Naive thymus-derived CD8-positive, alpha-beta T cell (primary cell): ENCODE data around the gene IGFL2. TPM values are rescaled to one million over a fixed set of nuclear protein-coding genes. Genes with fewer than 3 reads are reported as not detected.
"Not testable (repeated sequence)": the region's sequence is repeated elsewhere in the genome, so short reads cannot be mapped to it uniquely, and the experiment has no call there.

Source experiments
- ATAC-seq, 2 donors: fragments of 150-1000 bp; cut with Tn5 transposase in 1 of 2; sonication (Bioruptor Pico), chemical (Tn5 transposase) in 1 of 2; 1 replicate in 1 of 2; 2 replicates in 1 of 2; pipeline ENCODE4 v1.10.0; 2021; ENCODE audit warnings: mild to moderate bottlenecking in 2 of 2, moderate library complexity in 2 of 2
- POLR2A ChIA-PET: fragments of 350-600 bp; sonication (Branson Sonifier 250); formaldehyde crosslinking; loops from one replicate; lab custom pipeline; 2021; ENCODE audit warnings: antibody characterized with exemption; lab: Charles Lee
- DNase-seq, 10 donors: peaks; one replicate each; pipeline versions ENCODE4 v3.0.0 to v3.0.0-alpha.2; 2020 to 2022
- H3K27ac Mint-ChIP-seq, 10 donors: one replicate each; pipeline ENCODE4 v1.8.0; 2020 to 2022; ENCODE audit warnings: mild to moderate bottlenecking in 10 of 10, mixed read lengths in 10 of 10, moderate library complexity in 4 of 10, inconsistent platforms in 1 of 10
- H3K27me3 Mint-ChIP-seq, 5 donors: one replicate each; pipeline ENCODE4 v1.8.0; 2021 to 2022; ENCODE audit warnings: mixed read lengths in 5 of 5
- H3K36me3 Mint-ChIP-seq, 3 donors: one replicate each; pipeline ENCODE4 v1.8.0; 2020 to 2022; ENCODE audit warnings: mixed read lengths in 3 of 3, mild to moderate bottlenecking in 2 of 3, inconsistent platforms in 1 of 3
- H3K4me1 Mint-ChIP-seq, 4 donors: one replicate each; pipeline ENCODE4 v1.8.0; 2021 to 2022; ENCODE audit warnings: mixed read lengths in 4 of 4
- H3K4me3 Mint-ChIP-seq, 10 donors: one replicate each; pipeline ENCODE4 v1.8.0; 2020 to 2022; ENCODE audit warnings: mild to moderate bottlenecking in 10 of 10, mixed read lengths in 10 of 10, moderate library complexity in 6 of 10, inconsistent platforms in 1 of 10
- H3K9me3 Mint-ChIP-seq, 9 donors: one replicate each; pipeline ENCODE4 v1.8.0; 2020 to 2022; ENCODE audit warnings: mixed read lengths in 9 of 9, mild to moderate bottlenecking in 3 of 9, inconsistent platforms in 1 of 9, moderate library complexity in 1 of 9
- polyA plus RNA-seq, 3 donors: library from polyadenylated mRNA; unstranded; fragments of 300-500 nt; fragmentation: Illumina TruSeq; gene quantifications; one replicate each; pipeline ENCODE4 v1.2.3, GENCODE V29; 2021
- total RNA-seq, 8 experiments: library from RNA in 2 of 8; stranded (reverse) in 2 of 8; gene quantifications; one replicate each; pipeline ENCODE4 v1.2.3 and lab custom pipeline; 2021 to 2026

Gene IGFL2
- total RNA-seq (not detected), polyA plus RNA-seq (not detected), total RNA-seq (lab: John Stamatoyannopoulos, UW) (0 to 0.17 (median 0) reads per million in 6 experiments)

- no peaks in the 10 kb centered on the region for H3K4me1 Mint-ChIP-seq
- POLR2A ChIA-PET = interaction anchor here (0.6 kb wide), 1 partner anchor 1431 kb away, joined by 3 read pairs; no protein-coding TSS in a partner anchor
- H3K36me3 Mint-ChIP-seq = no peaks in the 10 kb centered on the region
- H3K27ac Mint-ChIP-seq = no peak within 1 kb of the TSS
- H3K9me3 Mint-ChIP-seq = no peaks in the 10 kb centered on the region
- no peak within 1 kb of the TSS for H3K4me3 Mint-ChIP-seq
- ATAC-seq = no peak
- H3K27me3 Mint-ChIP-seq = peaks cover 18 to 83% (median 39%) of the 10 kb centered on the region in 5 donors
- no peak for DNase-seq
Observed at GRCh38 chr19:46147791-46148288, at the start of gene IGFL2. TSS of gene IGFL2 (plus strand) at chr19:46148238. CDS start at chr19:46148279, 41 bp downstream.

- peaks cover 23 to 51% (median 42%) of the 10 kb centered on the region in 5 donors for H3K27me3 Mint-ChIP-seq
- DNase-seq (no peak), ATAC-seq (no peak)
- H3K27ac Mint-ChIP-seq = no peak overlapping the region
- POLR2A ChIA-PET = no interaction called here
- H3K4me1 Mint-ChIP-seq = no peaks in the 10 kb centered on the region
- peaks cover 6 to 41% (median 26%) of the 10 kb centered on the region in 9 donors for H3K9me3 Mint-ChIP-seq
- no peak overlapping the region for H3K4me3 Mint-ChIP-seq
- peaks cover 3 to 16% (median 14%) of the 10 kb centered on the region in 3 donors for H3K36me3 Mint-ChIP-seq
Observed at GRCh38 chr19:46100344-46100743, 47.7 kb upstream of the IGFL2 start.

DNA sequence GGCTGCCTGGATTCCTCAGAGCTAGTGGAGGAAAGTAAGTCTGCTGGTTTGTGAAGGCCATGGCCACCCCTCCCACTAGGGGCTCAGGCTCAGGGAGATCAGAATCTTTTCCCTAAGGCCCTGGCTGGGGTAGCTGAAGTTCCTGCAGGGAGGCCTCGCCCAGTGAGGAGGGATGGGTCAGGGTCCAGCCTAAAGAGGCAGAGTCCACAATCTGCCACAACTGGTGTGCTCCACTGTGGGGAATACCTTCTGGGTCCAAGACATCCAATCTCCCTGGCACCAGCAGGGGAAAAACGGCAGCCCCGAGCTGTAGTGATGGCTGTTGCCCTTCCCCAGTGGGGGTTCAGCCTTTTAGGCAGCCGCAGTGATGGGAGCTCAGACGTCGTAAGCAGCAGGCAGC, 46.7 kb upstream of the IGFL2 start:
- no peak overlapping the region for H3K4me3 Mint-ChIP-seq
- H3K27me3 Mint-ChIP-seq = peaks cover 18 to 41% (median 34%) of the 10 kb centered on the region in 5 donors
- no peak overlapping the region for H3K27ac Mint-ChIP-seq
- peaks cover 3 to 16% (median 14%) of the 10 kb centered on the region in 3 donors for H3K36me3 Mint-ChIP-seq
- ATAC-seq = no peak
- H3K9me3 Mint-ChIP-seq = peaks cover 6 to 36% (median 19%) of the 10 kb centered on the region in 9 donors
- POLR2A ChIA-PET = no interaction called here
- no peak for DNase-seq
- H3K4me1 Mint-ChIP-seq = no peaks in the 10 kb centered on the region

DNA sequence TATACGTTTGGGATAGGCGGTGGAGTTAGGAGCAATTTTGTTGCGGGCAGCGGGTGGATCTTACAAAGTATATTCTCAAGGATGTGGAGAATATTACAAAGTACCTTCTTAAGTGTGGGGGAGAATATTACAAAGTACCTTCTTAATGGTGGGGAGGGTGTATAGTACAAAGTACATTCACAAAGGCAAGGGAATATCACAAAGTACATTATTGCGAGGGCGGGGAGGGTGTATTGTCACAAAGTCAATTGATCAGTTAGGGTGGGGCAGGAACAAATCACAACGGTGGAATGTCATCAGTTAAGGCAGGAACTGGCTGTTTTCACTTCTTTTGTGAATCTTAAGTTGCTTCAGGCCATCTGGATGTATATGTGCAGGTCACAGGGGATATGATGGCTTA, 45.7 kb upstream of the IGFL2 start:
- H3K27ac Mint-ChIP-seq, DNase-seq, POLR2A ChIA-PET, ATAC-seq, H3K4me1 Mint-ChIP-seq, H3K4me3 Mint-ChIP-seq: not testable (repeated sequence)
- H3K36me3 Mint-ChIP-seq = peaks cover 2 to 14% (median 14%) of the 10 kb centered on the region in 3 donors
- peaks cover 13 to 31% (median 28%) of the 10 kb centered on the region in 5 donors for H3K27me3 Mint-ChIP-seq
- peaks cover 5 to 26% (median 12%) of the 10 kb centered on the region in 9 donors for H3K9me3 Mint-ChIP-seq

DNA sequence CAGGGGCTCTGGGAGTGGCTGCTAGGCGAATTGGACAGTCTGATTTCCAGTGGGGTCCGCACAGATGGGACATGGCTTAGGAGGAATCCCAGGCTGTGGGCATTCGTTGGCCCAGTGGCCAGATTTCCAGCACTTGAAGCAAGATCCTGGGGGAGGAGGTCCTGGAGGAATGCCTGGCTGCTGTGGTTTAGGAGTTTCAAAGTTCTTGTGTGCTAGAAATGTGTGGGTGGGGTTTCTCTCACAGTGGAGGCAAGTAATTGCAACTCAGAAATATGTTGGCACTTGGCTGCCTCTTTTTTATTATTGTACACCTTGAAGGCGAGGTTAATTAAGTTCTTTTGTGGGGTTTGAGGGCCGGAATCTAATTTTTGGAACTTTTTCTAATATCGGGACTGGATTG, 40.7 kb upstream of the IGFL2 start:
- Mint-ChIP-seq H3K36me3 (no peaks in the 10 kb centered on the region), H3K9me3 (peaks cover 0 to 2% (median 0%) of the 10 kb centered on the region in 9 donors), H3K27ac (no peak overlapping the region), H3K27me3 (peaks cover 1 to 8% (median 4%) of the 10 kb centered on the region in 5 donors), H3K4me3 (no peak overlapping the region), H3K4me1 (no peaks in the 10 kb centered on the region)
- POLR2A ChIA-PET = no interaction called here
- ATAC-seq (no peak), DNase-seq (no peak)

DNA sequence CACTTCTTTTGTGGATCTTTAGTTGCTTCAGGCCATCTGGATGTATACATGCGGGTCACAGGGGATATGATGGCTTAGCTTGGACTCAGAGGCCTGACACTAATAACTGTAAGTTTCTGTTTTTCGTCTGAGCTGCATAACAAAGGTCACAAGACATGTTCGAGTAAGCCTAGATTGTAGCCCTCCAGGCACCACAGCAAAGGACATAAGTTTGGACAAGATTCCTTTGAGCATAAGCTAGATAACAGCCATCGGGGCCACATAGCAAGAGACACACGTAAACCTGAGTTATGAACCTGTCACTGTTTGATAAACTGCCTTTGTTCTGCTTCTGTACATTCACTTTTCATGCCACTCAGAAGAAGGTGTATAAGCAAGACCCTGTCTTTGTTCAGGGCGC, 38.2 kb upstream of the IGFL2 start:
- no peak for ATAC-seq
- Mint-ChIP-seq H3K9me3 (peaks cover 0 to 2% (median 0%) of the 10 kb centered on the region in 9 donors), H3K27me3 (peaks cover 13 to 29% (median 19%) of the 10 kb centered on the region in 5 donors), H3K4me1 (no peaks in the 10 kb centered on the region), H3K27ac (no peak overlapping the region), H3K4me3 (no peak overlapping the region), H3K36me3 (no peaks in the 10 kb centered on the region)
- POLR2A ChIA-PET = no interaction called here
- DNase-seq = no peak

DNA sequence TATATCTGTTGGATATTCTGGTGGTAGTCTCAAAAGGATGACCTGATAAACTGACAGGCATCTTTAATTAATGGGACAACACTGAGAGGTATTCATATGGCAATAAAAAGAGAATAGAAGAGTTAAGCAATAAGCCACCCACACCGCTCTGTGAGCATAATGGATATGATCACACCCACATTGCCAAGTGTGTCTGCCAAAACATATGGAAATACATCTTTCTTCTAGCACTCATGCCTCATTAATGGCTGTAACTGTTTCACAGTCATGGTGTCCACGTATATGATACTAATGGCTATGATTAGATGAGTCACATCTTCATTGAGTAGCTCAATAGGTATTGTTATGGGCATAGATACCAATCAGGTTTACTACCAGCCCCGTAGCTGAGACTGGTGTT, 36.7 kb upstream of the IGFL2 start:
- Mint-ChIP-seq H3K4me3 (no peak overlapping the region), H3K27ac (no peak overlapping the region), H3K4me1 (no peaks in the 10 kb centered on the region), H3K27me3 (peaks cover 16 to 37% (median 26%) of the 10 kb centered on the region in 5 donors), H3K9me3 (peaks cover 0 to 2% (median 0%) of the 10 kb centered on the region in 9 donors), H3K36me3 (no peaks in the 10 kb centered on the region)
- DNase-seq = no peak
- POLR2A ChIA-PET = no interaction called here
- ATAC-seq = no peak

- no peak for DNase-seq
- no peaks in the 10 kb centered on the region for H3K36me3 Mint-ChIP-seq
- peaks cover 18 to 37% (median 26%) of the 10 kb centered on the region in 5 donors for H3K27me3 Mint-ChIP-seq
- H3K4me1 Mint-ChIP-seq = no peaks in the 10 kb centered on the region
- POLR2A ChIA-PET = no interaction called here
- ATAC-seq = no peak
- H3K9me3 Mint-ChIP-seq = peaks cover 0 to 2% (median 0%) of the 10 kb centered on the region in 9 donors
- H3K27ac Mint-ChIP-seq = no peak overlapping the region
- no peak overlapping the region for H3K4me3 Mint-ChIP-seq
Observed at GRCh38 chr19:46112527-46112926, 35.5 kb upstream of the IGFL2 start.

GRCh38 chr19:46113726-46114125, 34.3 kb upstream of the IGFL2 start:
- no peak overlapping the region for H3K27ac Mint-ChIP-seq

GRCh38 chr19:46115396-46116106, 32.5 kb upstream of the IGFL2 start:
- DNase-seq (no peak), ATAC-seq (no peak)
- POLR2A ChIA-PET = no interaction called here
- no peak overlapping the region for H3K4me3 Mint-ChIP-seq
- peaks cover 20 to 66% (median 40%) of the 10 kb centered on the region in 5 donors for H3K27me3 Mint-ChIP-seq
- H3K4me1 Mint-ChIP-seq = no peaks in the 10 kb centered on the region
- no peaks in the 10 kb centered on the region for H3K36me3 Mint-ChIP-seq
- no peaks in the 10 kb centered on the region for H3K9me3 Mint-ChIP-seq
- no peak overlapping the region for H3K27ac Mint-ChIP-seq

More at GRCh38 chr19:46113726-46114125, 34.3 kb upstream of the IGFL2 start:
- no peaks in the 10 kb centered on the region for H3K36me3 Mint-ChIP-seq
- POLR2A ChIA-PET = no interaction called here
- peaks cover 18 to 48% (median 33%) of the 10 kb centered on the region in 5 donors for H3K27me3 Mint-ChIP-seq
- no peaks in the 10 kb centered on the region for H3K4me1 Mint-ChIP-seq
- ATAC-seq (no peak), DNase-seq (no peak)
- H3K9me3 Mint-ChIP-seq = peaks cover 0 to 2% (median 0%) of the 10 kb centered on the region in 9 donors
- H3K4me3 Mint-ChIP-seq = no peak overlapping the region

GRCh38 chr19:46116121-46116520, 31.9 kb upstream of the IGFL2 start:
- POLR2A ChIA-PET = no interaction called here
- Mint-ChIP-seq H3K9me3 (no peaks in the 10 kb centered on the region), H3K27ac (no peak overlapping the region), H3K27me3 (peaks cover 20 to 72% (median 40%) of the 10 kb centered on the region in 5 donors), H3K4me3 (no peak overlapping the region), H3K36me3 (no peaks in the 10 kb centered on the region), H3K4me1 (no peaks in the 10 kb centered on the region)
- no peak for ATAC-seq
- no peak for DNase-seq

DNA sequence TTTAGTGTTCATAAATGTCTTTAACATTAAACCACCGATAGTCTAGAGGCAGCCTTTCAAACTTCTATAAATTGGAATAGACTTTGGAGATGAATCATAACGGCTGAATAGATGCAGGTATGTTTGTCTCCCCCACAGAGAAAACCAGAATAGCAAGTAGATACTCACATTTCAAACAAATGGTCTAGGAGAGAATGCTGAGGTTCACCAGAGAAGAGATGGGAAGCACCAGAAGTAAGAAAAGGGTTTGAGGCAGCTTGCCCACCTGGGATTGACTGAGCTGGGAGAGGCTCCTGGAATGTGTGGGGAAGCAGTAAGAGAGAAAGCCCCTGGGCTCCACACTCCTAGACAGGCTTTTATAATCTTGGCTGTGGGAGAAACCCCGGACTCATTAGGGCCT, 29.9 kb upstream of the IGFL2 start:
- H3K9me3 Mint-ChIP-seq = no peaks in the 10 kb centered on the region
- no peak overlapping the region for H3K27ac Mint-ChIP-seq
- peaks cover 13 to 69% (median 37%) of the 10 kb centered on the region in 5 donors for H3K27me3 Mint-ChIP-seq
- no peak for ATAC-seq
- no peaks in the 10 kb centered on the region for H3K4me1 Mint-ChIP-seq
- POLR2A ChIA-PET = no interaction called here
- H3K36me3 Mint-ChIP-seq = no peaks in the 10 kb centered on the region
- no peak overlapping the region for H3K4me3 Mint-ChIP-seq
- DNase-seq = no peak

DNA sequence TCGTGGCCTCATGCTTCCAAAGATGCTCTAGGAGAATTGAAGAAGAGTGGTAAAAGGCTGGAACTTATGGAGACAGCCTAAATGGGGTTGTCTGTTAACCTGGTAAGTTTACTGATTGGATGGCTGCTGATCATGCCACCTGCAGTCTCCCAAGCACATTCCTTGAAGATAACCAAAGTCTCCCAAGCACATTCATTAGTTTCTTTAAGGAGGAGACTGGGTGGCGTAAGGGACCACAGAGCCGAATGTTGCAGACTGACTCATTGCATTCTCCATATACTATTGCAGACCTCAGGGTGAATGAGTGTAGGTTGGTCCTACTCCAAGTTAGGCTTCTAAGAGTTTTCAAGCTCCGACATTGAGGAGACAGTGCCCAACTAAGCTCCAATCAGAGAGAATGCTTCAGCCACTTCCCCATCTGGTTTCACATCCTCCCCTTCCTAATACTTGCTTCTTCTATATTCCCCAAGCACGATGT, 23.4 kb upstream of the IGFL2 start, which contains the start of gene IGFL3:
TSS of gene IGFL3 (minus strand) at position 51 of the 478 bp plus-strand sequence. CDS start at position 12, 39 bp downstream.
- Mint-ChIP-seq H3K4me1 (no peaks in the 10 kb centered on the region), H3K9me3 (no peaks in the 10 kb centered on the region), H3K27ac (no peak within 1 kb of the TSS), H3K4me3 (no peak within 1 kb of the TSS), H3K36me3 (no peaks in the 10 kb centered on the region), H3K27me3 (peaks cover 26 to 78% (median 40%) of the 10 kb centered on the region in 5 donors)
- ATAC-seq (no peak), DNase-seq (no peak)
- POLR2A ChIA-PET = no interaction called here
